ENCODE data around the gene POLD2.

The POLD2 gene

GRCh38 chr7:44079331-44080021, 43.9 kb downstream of the POLD2 start:
- DNase-seq: no peak

- no peak for DNase-seq
Measured at GRCh38 chr7:44078521-44078920, 44.8 kb downstream of the POLD2 start.

- DNase-seq: no peak
Measured at GRCh38 chr7:44077681-44078091, 45.7 kb downstream of the POLD2 start.

GRCh38 chr7:44077061-44077460, 46.3 kb downstream of the POLD2 start:
- no peak for DNase-seq

GRCh38 chr7:44076101-44076895, 47.0 kb downstream of the POLD2 start:
- no peak for DNase-seq

GRCh38 chr7:44075296-44076075, 47.9 kb downstream of the POLD2 start:
- DNase-seq: no peak

- no peak for DNase-seq
Measured at GRCh38 chr7:44074349-44074695, 49.0 kb downstream of the POLD2 start.

GRCh38 chr7:44073664-44074348, 49.5 kb downstream of the POLD2 start:
- DNase-seq: no peak

- DNase-seq: peak; percentile 16
Measured at GRCh38 chr7:44072364-44073231, 50.8 kb downstream of the POLD2 start.

- DNase-seq: no peak
Measured at GRCh38 chr7:44071726-44072363, 51.5 kb downstream of the POLD2 start.

GRCh38 chr7:44068054-44068453, 55.3 kb downstream of the POLD2 start:
- no peak for DNase-seq

- no peak for DNase-seq
Measured at GRCh38 chr7:44067064-44067951, 56.0 kb downstream of the POLD2 start.

GRCh38 chr7:44066494-44067063, 56.8 kb downstream of the POLD2 start:
- no peak for DNase-seq

GRCh38 chr7:44066111-44066460, 57.3 kb downstream of the POLD2 start:
- DNase-seq: no peak

- DNase-seq: no peak
Measured at GRCh38 chr7:44065431-44066110, 57.8 kb downstream of the POLD2 start, which contains the start of gene PGAM2. TSS of gene PGAM2 (minus strand) at chr7:44065567. CDS start at chr7:44065529, 38 bp downstream.

- DNase-seq: no peak
Measured at GRCh38 chr7:44064791-44065430, 58.4 kb downstream of the POLD2 start.

Data from T-helper 9 cell (primary cell).